ENCODE data around the gene SF3B1.
"Not testable (repeated sequence)": the region's sequence is repeated elsewhere in the genome, so short reads cannot be mapped to it uniquely, and the experiment has no call there.

Gene SF3B1

DNA sequence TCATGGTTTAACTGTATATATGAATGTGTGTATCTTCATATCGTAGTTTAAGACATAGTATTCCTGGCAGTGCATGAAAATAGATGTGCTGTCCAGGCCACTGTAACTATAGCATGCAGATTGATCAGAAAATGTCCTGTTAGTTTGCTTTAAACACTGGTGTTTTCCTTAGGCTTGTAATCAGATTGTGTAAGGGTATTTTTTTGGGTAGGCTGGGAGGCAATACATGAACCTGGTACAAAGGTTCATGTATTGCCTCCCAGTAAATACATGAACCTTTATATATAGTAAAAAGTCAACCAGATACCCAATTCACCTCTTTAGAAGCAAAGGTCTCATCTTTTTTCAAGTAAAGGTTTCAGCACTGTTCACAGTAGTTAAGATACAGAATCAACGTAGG is 20.1 kb upstream of the SF3B1 start:
- FAIRE-seq (peak; percentile 40), DNase-seq (ENCODE audit: insufficient read length, low spot score) (no peak)
- TF ChIP-seq TAF1 (IDR thresholded peaks at IDR 0.05; ENCODE audit: low read depth, low read length) (no peak), POLR2AphosphoS5 (IDR thresholded peaks at IDR 0.05; ENCODE audit: low read depth, low read length) (no peak), PAX5 (IDR thresholded peaks at IDR 0.05; ENCODE audit: insufficient read depth, low read length, severe bottlenecking) (no peak), SPI1 (IDR thresholded peaks at IDR 0.05; ENCODE audit: low read depth, low read length) (no peak), POLR2A (IDR thresholded peaks at IDR 0.05; ENCODE audit: low read depth, low read length) (no peak), POU2F2 (IDR thresholded peaks at IDR 0.05; ENCODE audit: low read depth, low read length) (no peak)

DNA sequence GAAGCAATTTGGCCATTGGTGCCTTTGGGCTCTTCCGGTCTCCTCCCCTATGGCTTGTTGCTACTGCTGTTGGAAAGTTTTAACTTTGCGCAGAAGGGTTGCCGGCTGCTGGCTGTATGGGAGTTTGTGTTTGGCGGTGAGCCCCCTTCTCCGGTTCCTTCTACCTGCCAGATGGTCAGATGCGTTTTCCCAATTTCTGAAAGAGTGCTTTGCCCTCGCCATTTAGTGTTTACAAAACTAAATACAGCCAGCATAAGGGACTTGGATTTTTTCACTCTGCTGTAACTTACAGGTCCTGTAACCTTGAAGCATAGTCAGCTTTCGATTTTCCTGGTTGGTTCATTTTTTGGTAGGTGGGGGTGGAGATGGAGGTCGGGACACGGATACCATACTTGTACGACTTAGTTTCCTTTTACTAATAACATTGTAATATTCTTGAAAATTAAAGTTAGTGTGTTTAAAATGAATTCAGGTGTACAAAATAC is 19.1 kb upstream of the SF3B1 start:
- TF ChIP-seq PAX5 (IDR thresholded peaks at IDR 0.05; ENCODE audit: insufficient read depth, low read length, severe bottlenecking) (no peak), TAF1 (IDR thresholded peaks at IDR 0.05; ENCODE audit: low read depth, low read length) (peak; percentile 69; the same call in 1 of the 2 replicates)
- peak; percentile 33 for FAIRE-seq
- DNase-seq (ENCODE audit: insufficient read length, low spot score), result peak; percentile 44

DNA sequence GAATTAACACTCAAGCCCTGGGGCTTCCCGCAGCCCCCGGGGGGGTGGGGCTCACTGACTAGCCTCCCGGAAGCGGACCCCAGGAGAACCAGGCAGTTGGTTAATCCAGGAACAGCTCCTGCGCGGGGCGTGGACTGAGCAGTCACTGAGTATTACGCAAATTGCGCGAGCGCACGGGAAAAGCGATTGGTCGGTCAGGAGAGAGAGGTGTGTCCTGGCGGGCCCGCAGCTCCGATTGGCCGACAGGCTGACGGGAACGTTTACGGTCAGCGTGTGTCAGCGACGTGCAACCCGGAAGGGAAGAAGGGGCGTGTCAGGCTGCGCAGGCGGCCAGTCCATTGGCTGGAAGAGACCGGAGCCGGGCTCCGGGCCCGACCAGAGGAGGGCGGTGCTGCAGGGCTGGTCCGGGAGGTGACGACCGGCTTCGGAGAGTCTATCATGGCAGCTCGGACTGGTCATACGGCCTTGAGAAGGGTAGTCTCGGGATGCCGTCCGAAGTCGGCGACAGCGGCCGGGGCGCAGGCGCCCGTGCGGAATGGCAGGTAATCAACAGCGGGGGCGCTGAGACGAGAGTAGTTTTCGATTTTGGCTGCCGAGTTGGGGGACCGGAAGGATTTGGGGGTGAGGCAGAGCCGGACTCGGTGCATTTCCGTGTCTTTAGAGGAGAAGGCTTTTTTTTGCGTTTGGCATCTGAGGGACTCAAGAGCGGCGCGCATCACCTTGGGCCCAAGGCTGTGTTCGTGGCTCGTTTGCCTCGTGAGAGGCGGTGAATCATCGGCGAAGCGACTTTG is 18.5 kb upstream of the SF3B1 start, which contains the start of gene COQ10B:
COQ10B (plus strand) TSS at position 430 of the 791 bp plus-strand sequence; CDS start at position 439, 9 bp downstream.
- DNase-seq (ENCODE audit: insufficient read length, low spot score) (peak; percentile 88), FAIRE-seq (peak; percentile 98)
- TF ChIP-seq POLR2AphosphoS5 (IDR thresholded peaks at IDR 0.05; ENCODE audit: low read depth, low read length), result peak; percentile 90
- peak; percentile 64 for TF ChIP-seq TAF1 (IDR thresholded peaks at IDR 0.05; ENCODE audit: low read depth, low read length)
- peak; percentile 93 for TF ChIP-seq POLR2A (IDR thresholded peaks at IDR 0.05; ENCODE audit: low read depth, low read length)
- TF ChIP-seq POU2F2 (IDR thresholded peaks at IDR 0.05; ENCODE audit: low read depth, low read length), result peak; percentile 55; the same call in 1 of the 2 replicates
- TF ChIP-seq PAX5 (IDR thresholded peaks at IDR 0.05; ENCODE audit: insufficient read depth, low read length, severe bottlenecking), result no peak

DNA sequence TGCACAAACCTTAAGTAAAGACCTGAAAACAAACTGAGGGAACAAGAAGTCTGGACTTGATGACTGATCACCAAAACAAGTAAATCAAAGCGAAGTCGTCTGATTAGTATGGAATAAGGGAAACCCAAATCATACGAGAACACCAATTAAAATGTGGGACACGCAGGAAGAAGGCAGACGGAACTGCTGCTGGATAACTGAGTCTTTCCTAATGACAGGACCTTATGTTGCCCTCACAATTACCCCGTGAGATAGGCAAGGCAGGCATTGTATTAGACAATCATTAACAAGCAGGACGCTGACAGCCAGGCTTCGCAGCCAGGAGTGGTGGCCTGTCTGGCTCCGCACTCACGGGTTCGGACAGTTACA is 17.9 kb upstream of the SF3B1 start:
- TF ChIP-seq POLR2A (IDR thresholded peaks at IDR 0.05; ENCODE audit: low read depth, low read length) (no peak; the same call in 1 of the 2 replicates), SPI1 (IDR thresholded peaks at IDR 0.05; ENCODE audit: low read depth, low read length) (no peak), TAF1 (IDR thresholded peaks at IDR 0.05; ENCODE audit: low read depth, low read length) (peak; percentile 51; the same call in 1 of the 2 replicates), POLR2AphosphoS5 (IDR thresholded peaks at IDR 0.05; ENCODE audit: low read depth, low read length) (no peak)
- FAIRE-seq (no peak), DNase-seq (ENCODE audit: insufficient read length, low spot score) (no peak)

DNA sequence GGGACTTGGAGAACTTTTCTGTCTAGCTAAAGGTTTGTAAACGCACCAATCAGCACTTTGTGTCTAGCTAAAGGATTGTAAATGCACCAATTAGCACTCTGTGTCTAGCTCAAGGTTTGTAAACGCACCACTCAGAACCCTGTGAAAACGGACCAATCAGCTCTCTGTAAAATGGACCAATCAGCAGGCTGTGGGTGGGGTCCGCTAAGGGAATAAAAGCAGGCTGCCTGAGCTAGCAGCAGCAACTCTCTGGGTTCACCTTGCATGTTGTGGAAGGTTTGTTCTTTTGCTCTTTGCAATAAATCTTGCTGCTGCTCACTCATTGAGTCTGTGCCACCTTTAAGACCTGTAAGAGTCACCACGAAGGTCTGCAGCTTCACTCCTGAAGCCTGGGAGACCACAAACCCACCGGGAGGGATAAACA is 16.1 kb upstream of the SF3B1 start:
- FAIRE-seq; DNase-seq (ENCODE audit: insufficient read length, low spot score): not testable (repeated sequence)

DNA sequence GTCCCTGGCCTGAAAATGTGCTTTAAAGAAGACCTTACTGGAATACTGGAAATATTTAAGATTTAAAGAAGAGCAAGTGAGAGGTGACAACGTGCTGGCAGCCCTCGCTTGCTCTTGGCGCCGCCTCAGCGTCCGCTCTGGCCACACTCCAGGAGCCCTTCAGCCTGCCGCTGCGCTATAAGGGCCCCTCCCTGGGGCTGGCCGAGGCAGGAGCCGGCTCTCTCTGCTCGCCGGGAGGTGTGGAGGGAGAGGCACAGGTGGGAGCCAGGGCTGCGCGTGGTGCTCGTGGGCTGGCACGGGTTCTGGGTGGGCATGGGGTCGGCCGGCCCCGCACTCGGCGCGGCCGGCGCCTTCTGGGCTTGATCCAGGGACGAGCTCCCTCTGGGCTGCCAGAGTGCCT is 15.6 kb upstream of the SF3B1 start:
- TF ChIP-seq SPI1 (IDR thresholded peaks at IDR 0.05; ENCODE audit: low read depth, low read length) (no peak), POLR2A (IDR thresholded peaks at IDR 0.05; ENCODE audit: low read depth, low read length) (no peak), POU2F2 (IDR thresholded peaks at IDR 0.05; ENCODE audit: low read depth, low read length) (no peak), TAF1 (IDR thresholded peaks at IDR 0.05; ENCODE audit: low read depth, low read length) (no peak), PAX5 (IDR thresholded peaks at IDR 0.05; ENCODE audit: insufficient read depth, low read length, severe bottlenecking) (no peak), POLR2AphosphoS5 (IDR thresholded peaks at IDR 0.05; ENCODE audit: low read depth, low read length) (no peak)
- no peak for DNase-seq (ENCODE audit: insufficient read length, low spot score)
- FAIRE-seq, result no peak

DNA sequence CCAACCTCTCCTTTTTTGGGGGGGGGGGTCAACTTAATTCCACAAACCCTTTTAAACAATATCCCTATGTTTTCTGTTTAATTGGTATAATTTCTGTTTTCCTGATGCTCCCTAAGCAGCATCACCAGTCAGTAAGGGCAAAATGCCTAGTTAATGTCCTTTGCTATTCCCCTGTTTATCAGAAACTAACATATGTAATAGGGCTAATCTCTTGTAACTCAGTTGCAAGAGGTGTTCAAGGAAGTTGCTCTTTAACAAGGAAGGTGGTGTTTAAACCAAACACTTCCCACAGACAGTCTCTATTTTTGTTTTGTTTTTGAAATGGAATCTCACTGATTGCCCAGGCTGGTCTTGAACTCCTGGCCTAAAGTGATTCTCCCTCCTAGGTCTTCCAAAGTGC is 12.0 kb upstream of the SF3B1 start:
- no peak for TF ChIP-seq TAF1 (IDR thresholded peaks at IDR 0.05; ENCODE audit: low read depth, low read length)
- TF ChIP-seq POU2F2 (IDR thresholded peaks at IDR 0.05; ENCODE audit: low read depth, low read length), result no peak
- no peak for TF ChIP-seq SPI1 (IDR thresholded peaks at IDR 0.05; ENCODE audit: low read depth, low read length)
- no peak for TF ChIP-seq PAX5 (IDR thresholded peaks at IDR 0.05; ENCODE audit: insufficient read depth, low read length, severe bottlenecking)
- TF ChIP-seq POLR2AphosphoS5 (IDR thresholded peaks at IDR 0.05; ENCODE audit: low read depth, low read length), result no peak
- no peak for FAIRE-seq
- DNase-seq (ENCODE audit: insufficient read length, low spot score), result no peak

DNA sequence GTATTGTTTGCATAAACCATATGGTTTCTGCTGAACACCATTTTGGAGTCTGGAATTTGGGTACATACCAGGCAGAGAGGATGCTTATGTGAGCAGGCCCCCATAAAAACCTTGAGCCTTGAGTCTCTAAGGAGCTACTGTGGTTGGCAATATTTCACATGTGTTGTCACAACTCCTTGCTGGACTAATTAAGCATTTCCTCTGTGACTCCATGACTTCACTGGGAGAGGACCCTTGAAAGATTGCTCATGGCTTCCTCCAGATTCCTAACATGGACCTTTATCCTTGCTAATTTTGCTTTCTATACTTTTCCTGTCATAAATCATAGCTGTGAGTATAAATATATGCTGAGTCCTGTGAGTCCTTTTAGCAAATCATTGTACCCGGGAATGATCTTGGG is 10.9 kb upstream of the SF3B1 start:
- no peak for FAIRE-seq
- DNase-seq (ENCODE audit: insufficient read length, low spot score), result no peak
- TF ChIP-seq SPI1 (IDR thresholded peaks at IDR 0.05; ENCODE audit: low read depth, low read length) (no peak), TAF1 (IDR thresholded peaks at IDR 0.05; ENCODE audit: low read depth, low read length) (no peak), POU2F2 (IDR thresholded peaks at IDR 0.05; ENCODE audit: low read depth, low read length) (no peak), POLR2AphosphoS5 (IDR thresholded peaks at IDR 0.05; ENCODE audit: low read depth, low read length) (no peak)

DNA sequence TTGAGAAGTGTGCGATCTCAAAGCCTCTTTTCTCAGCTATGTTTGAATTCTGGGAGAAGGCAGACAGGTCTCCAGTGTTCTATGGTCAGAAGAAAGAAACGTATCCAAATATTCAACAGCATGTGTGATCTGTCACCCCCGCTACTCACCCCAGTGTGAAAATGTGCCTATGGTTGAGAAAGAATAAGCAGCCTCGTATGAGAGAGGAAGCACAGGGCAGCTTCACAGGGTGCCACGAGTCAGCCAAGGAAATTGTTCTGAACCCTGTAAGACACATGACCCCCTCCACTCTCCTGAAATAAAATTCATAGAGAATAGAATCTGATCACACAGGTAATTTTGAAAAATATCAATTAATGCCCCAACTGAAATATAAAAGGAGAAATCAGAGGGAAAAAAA is 8.0 kb upstream of the SF3B1 start:
- FAIRE-seq, result peak; percentile 35
- no peak for TF ChIP-seq TAF1 (IDR thresholded peaks at IDR 0.05; ENCODE audit: low read depth, low read length)
- no peak for TF ChIP-seq SPI1 (IDR thresholded peaks at IDR 0.05; ENCODE audit: low read depth, low read length)
- no peak for TF ChIP-seq POLR2AphosphoS5 (IDR thresholded peaks at IDR 0.05; ENCODE audit: low read depth, low read length)
- no peak for TF ChIP-seq POLR2A (IDR thresholded peaks at IDR 0.05; ENCODE audit: low read depth, low read length)
- no peak for TF ChIP-seq POU2F2 (IDR thresholded peaks at IDR 0.05; ENCODE audit: low read depth, low read length)
- TF ChIP-seq PAX5 (IDR thresholded peaks at IDR 0.05; ENCODE audit: insufficient read depth, low read length, severe bottlenecking), result no peak
- DNase-seq (ENCODE audit: insufficient read length, low spot score), result no peak

DNA sequence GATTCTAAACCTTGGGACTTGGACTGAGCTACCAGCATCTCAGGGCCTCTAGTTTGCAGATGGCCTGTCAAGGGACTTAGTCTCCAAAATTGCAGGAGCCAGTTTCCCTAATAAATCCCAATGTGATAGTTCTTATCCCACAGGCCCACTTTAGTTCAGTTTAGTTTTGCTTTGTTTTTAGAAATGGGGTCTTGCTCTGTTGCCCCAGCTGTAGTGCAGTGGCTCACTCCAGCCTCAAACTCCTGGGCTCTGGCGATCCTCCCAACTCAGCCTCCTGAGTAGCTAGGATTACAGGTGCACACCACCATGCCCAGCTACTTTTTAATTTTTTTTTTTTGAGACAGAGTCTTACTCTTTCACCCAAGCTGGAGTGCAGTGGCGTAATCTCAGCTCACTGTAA is 2.6 kb upstream of the SF3B1 start:
- FAIRE-seq (no peak), DNase-seq (ENCODE audit: insufficient read length, low spot score) (no peak)
- TF ChIP-seq TAF1 (IDR thresholded peaks at IDR 0.05; ENCODE audit: low read depth, low read length) (no peak), POU2F2 (IDR thresholded peaks at IDR 0.05; ENCODE audit: low read depth, low read length) (no peak), PAX5 (IDR thresholded peaks at IDR 0.05; ENCODE audit: insufficient read depth, low read length, severe bottlenecking) (no peak), SPI1 (IDR thresholded peaks at IDR 0.05; ENCODE audit: low read depth, low read length) (no peak), POLR2A (IDR thresholded peaks at IDR 0.05; ENCODE audit: low read depth, low read length) (no peak), POLR2AphosphoS5 (IDR thresholded peaks at IDR 0.05; ENCODE audit: low read depth, low read length) (no peak)

All from GM12891 (cell line).